Measurements from ENCODE around the gene SLC7A5.
"Not testable (repeated sequence)": the region's sequence is repeated elsewhere in the genome, so short reads cannot be mapped to it uniquely, and the experiment has no call there.

SLC7A5 gene

DNA sequence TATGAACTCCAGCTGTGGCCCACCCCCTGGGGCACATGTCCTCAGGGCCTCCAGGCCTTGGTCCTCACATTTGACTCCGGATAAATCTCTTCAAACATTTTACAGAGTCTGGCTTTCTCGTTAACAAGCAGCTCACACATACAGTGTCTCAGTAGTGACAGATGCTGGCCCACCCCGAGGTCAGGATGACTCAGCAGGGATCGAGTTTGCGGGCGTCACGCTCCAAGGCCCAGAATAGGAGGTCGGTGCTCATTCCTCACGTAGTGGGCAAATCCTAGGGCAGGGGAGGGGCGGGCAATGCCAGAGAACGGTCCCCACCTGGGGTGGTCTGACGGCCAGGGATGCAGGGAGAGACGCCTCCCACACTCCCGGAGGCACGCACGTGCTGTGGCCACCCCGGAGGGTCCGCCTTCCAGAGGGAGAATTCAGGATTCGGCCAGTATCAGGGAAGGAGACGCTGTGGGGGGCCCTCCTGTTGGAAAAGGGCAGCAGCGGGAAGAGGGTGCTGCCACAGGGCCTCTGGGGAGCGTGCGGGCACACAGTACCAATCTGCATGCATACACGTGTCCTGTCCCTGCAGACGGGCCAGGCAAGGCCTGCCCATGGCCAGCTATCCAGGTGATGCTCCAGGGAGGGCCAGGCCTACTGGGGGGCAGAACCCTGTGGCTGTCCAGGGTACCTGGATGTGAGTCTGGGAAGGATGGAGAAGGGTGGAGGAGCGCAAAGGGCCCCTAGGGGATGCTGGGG, 8.6 kb downstream of the SLC7A5 start:
- Histone ChIP-seq H3K9ac (ENCODE audit: low read length) (no peak overlapping the region), H3K79me2 (ENCODE audit: low read length) (peaks cover 90% of the 10 kb centered on the region), H3K4me2 (ENCODE audit: low read depth, low read length) (no peak overlapping the region), H3K9me2 (replicated peaks; ENCODE audit: insufficient read depth, low read length) (no peaks in the 10 kb centered on the region), H3K36me3 (replicated peaks; ENCODE audit: insufficient read depth, low read length) (no peaks in the 10 kb centered on the region), H3K4me1 (ENCODE audit: low read length) (no peaks in the 10 kb centered on the region), H3K4me3 (ENCODE audit: low read length) (no peak overlapping the region), H3K27ac (ENCODE audit: low read length) (no peak overlapping the region), H3K9me3 (replicated peaks; ENCODE audit: insufficient read depth, low read length) (no peaks in the 10 kb centered on the region), H2AFZ (ENCODE audit: low read length) (no peak overlapping the region), H3F3A (ENCODE audit: insufficient read depth, low read length) (no peaks in the 10 kb centered on the region), H3K27me3 (replicated peaks; ENCODE audit: insufficient read depth, low read length) (no peaks in the 10 kb centered on the region), H4K20me1 (ENCODE audit: insufficient read depth, low read length) (no peaks in the 10 kb centered on the region; the same call in 1 of the 2 replicates)
- DNase-seq: no peak
- TF ChIP-seq, protein P1, sequence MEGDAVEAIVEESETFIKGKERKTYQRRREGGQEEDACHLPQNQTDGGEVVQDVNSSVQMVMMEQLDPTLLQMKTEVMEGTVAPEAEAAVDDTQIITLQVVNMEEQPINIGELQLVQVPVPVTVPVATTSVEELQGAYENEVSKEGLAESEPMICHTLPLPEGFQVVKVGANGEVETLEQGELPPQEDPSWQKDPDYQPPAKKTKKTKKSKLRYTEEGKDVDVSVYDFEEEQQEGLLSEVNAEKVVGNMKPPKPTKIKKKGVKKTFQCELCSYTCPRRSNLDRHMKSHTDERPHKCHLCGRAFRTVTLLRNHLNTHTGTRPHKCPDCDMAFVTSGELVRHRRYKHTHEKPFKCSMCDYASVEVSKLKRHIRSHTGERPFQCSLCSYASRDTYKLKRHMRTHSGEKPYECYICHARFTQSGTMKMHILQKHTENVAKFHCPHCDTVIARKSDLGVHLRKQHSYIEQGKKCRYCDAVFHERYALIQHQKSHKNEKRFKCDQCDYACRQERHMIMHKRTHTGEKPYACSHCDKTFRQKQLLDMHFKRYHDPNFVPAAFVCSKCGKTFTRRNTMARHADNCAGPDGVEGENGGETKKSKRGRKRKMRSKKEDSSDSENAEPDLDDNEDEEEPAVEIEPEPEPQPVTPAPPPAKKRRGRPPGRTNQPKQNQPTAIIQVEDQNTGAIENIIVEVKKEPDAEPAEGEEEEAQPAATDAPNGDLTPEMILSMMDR (IDR thresholded peaks at IDR 0.05; ENCODE audit: low read length): no peak
- TF ChIP-seq EZH2 (optimal IDR thresholded peaks at IDR 0.05; ENCODE audit: low read depth, low read length) (no peak), EZH2phosphoT487 (IDR thresholded peaks at IDR 0.05; ENCODE audit: low read length) (no peak)

DNA sequence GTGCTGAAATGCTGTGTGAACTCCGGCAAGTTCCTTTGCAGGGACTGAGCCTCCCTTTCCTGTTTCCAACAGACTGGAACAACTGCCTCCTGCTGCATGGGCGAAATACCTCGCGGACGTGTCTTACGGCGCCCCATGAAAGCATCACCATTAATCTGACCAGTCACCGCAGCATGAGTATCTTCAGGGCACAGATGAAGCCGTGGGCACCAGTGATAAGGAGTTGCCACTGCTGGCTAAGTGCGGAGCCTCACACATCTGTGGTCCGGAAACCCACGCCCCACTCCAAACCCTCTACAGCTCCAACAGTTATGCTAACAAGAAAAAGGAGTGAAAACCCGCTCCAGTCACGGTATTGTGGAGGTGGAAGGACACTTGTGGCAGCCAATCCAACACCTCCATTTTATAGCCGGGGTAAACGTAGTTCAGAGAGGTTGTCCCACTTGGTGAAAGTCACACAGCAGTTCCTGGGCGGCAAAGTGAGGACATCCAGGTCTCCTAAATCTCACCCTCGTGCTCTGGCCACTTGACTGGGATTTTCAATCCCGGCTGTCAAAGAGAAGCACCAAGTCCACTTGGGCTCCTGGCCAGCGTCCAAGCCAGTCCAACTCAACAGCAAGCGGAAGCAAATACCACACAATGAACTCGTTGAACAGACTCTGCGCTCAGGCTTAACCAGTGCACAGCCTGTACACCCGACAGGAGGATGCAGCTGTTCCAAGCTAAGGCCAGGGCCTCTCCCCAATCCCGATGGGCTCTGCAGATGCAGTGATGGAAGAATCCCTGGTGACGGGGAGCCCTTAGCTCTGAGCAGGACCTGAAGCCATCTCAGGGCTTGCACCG, 10.9 kb downstream of the SLC7A5 start:
- not testable (repeated sequence) for H3K27me3 ChIP-seq (replicated peaks; ENCODE audit: insufficient read depth, low read length); H3K4me2 ChIP-seq (ENCODE audit: low read depth, low read length); H3K9me2 ChIP-seq (replicated peaks; ENCODE audit: insufficient read depth, low read length); H4K20me1 ChIP-seq (ENCODE audit: insufficient read depth, low read length); DNase-seq; H3K9me3 ChIP-seq (replicated peaks; ENCODE audit: insufficient read depth, low read length); H2AFZ ChIP-seq (ENCODE audit: low read length); H3K4me1 ChIP-seq (ENCODE audit: low read length); H3K4me3 ChIP-seq (ENCODE audit: low read length); H3K9ac ChIP-seq (ENCODE audit: low read length); H3K27ac ChIP-seq (ENCODE audit: low read length); H3K36me3 ChIP-seq (replicated peaks; ENCODE audit: insufficient read depth, low read length); H3F3A ChIP-seq (ENCODE audit: insufficient read depth, low read length)
- H3K79me2 ChIP-seq (ENCODE audit: low read length): peaks cover 91% of the 10 kb centered on the region

GRCh38 chr16:87856791-87857228, 12.5 kb downstream of the SLC7A5 start:
- no peaks in the 10 kb centered on the region for H3K9me2 ChIP-seq (replicated peaks; ENCODE audit: insufficient read depth, low read length)
- H3K9ac ChIP-seq (ENCODE audit: low read length): no peak overlapping the region
- H3K4me2 ChIP-seq (ENCODE audit: low read depth, low read length): no peak overlapping the region
- H3K79me2 ChIP-seq (ENCODE audit: low read length): peaks cover 90% of the 10 kb centered on the region
- no peaks in the 10 kb centered on the region for H3K36me3 ChIP-seq (replicated peaks; ENCODE audit: insufficient read depth, low read length)
- no peak overlapping the region for H3K4me3 ChIP-seq (ENCODE audit: low read length)
- no peaks in the 10 kb centered on the region for H3K4me1 ChIP-seq (ENCODE audit: low read length)
- H2AFZ ChIP-seq (ENCODE audit: low read length): no peak overlapping the region
- H3K27ac ChIP-seq (ENCODE audit: low read length): no peak overlapping the region
- DNase-seq: no peak
- H4K20me1 ChIP-seq (ENCODE audit: insufficient read depth, low read length): no peaks in the 10 kb centered on the region; the same call in 1 of the 2 replicates
- TF ChIP-seq EZH2phosphoT487 (IDR thresholded peaks at IDR 0.05; ENCODE audit: low read length) (no peak), EZH2 (optimal IDR thresholded peaks at IDR 0.05; ENCODE audit: low read depth, low read length) (no peak)
- TF ChIP-seq, protein P1 (IDR thresholded peaks at IDR 0.05; ENCODE audit: low read length): no peak
- H3F3A ChIP-seq (ENCODE audit: insufficient read depth, low read length): no peaks in the 10 kb centered on the region
- H3K9me3 ChIP-seq (replicated peaks; ENCODE audit: insufficient read depth, low read length): no peaks in the 10 kb centered on the region
- H3K27me3 ChIP-seq (replicated peaks; ENCODE audit: insufficient read depth, low read length): no peaks in the 10 kb centered on the region

Measured in MM.1S (cell line).